Epithelial cell of esophagus (primary cell): ENCODE measurements around the gene ASF1B.
A peak's percentile ranks its signal among the peaks of the same experiment; 100 is the strongest.

ENCODE experiments used
- DNase-seq: peaks from one replicate; pipeline ENCODE4 v3.0.0; 2010; ENCODE audit warnings: low read depth
- H3K4me3 ChIP-seq: 2 replicates; pipeline ENCODE4 v1.5.1; 2011; ENCODE audit warnings: mild to moderate bottlenecking, low read length, control low read depth
- CTCF ChIP-seq: IDR thresholded peaks from 2 replicates; pipeline ENCODE4 v1.5.1; 2011; ENCODE audit warnings: low read depth, mild to moderate bottlenecking, low read length, control low read depth, inconsistent platforms; ENCODE audit not compliant: insufficient read depth; ENCODE audit errors: missing control alignments

The ASF1B gene

DNA sequence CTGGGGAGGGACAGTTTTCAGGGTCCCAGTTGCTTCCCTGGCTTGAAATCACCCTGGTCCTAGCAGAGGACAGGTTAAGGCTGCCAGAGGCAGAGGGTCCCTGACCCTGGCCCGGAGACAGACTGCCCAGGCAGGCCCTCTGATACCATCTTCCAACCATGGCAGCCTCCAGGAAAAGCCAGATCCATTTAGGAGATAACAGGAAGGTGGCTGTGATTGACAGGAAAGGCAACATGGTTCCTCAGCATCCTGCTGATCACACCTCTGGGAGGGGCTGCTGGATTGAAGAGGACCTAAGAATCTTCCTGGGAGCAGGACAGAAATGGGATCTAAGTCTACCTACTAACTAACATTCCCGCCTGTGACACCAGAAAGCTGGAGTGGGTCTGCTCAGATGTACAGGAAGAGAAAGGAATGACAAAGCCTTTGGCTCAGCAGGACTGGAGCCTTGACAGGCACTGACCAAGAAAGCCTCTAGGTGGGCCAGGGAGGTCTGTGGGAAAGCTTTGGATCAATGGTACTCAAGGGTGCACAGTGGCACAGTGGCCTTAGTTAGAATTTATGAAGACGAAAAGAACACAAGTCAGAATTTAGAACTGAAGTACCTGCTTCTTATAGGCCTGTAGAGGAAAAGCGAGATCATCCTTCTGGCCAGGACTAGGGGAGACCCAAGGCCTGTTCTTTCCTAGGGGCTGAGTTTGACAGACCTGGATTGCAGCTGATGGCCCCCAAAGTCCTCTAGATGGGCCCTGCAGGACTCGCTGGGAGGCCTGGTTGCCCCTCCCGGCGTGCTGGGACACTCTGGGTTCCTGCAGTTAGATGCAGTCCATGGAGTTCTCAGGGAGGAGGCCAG, 16.5 kb downstream of the ASF1B start:
- no peak overlapping the region for H3K4me3 ChIP-seq
- no peak for TF ChIP-seq CTCF
- no peak for DNase-seq

DNA sequence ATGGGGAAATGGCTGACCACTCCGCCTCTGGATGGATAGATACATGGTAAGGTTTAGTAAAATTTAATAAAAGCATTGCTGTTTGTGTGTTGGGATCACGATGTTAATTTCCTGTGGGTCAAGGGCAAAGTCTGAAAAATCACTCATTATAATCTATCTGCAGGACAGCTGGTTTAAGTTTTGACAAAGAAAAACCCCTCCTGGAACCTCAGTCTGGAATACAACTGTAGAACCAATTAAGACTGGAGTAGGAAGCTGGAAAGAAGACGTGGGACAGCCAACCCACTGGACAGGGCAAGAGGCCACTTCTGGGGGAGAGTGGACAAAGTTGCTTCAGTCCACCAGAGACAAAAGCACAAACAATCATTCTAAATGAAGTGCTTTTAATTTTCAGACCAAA, 17.2 kb downstream of the ASF1B start:
- no peak for TF ChIP-seq CTCF
- H3K4me3 ChIP-seq: no peak overlapping the region
- no peak for DNase-seq

GRCh38 chr19:14118165-14119051, 18.0 kb downstream of the ASF1B start:
- peak; percentile 69 for DNase-seq
- TF ChIP-seq CTCF: no peak
- peak overlapping the region; percentile 52 for H3K4me3 ChIP-seq

DNA sequence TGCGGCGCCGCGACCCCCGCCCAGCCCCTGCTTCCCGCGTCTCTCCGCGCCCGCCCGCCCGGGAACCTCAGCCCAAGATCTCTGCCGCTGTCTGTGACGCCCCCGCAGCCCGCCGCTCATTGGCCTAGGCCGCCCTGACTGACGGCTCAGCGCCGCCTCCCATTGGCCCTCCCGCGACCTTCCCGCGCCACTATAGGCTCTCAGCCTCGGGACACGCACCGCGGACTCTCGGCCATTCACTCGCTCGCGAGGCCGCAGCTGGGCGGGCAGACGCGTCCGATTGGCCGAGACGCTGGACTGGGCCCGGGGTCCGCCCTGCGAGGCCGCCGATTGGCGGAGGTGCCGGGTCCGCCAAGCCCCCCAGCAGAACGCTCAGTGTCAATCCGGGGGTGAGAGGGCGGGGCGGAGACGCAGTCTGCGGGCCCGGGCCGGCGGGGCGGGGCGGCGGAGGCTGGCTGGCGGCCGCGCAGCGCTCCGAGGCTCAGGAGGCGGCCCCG, 18.7 kb downstream of the ASF1B start, which contains the start of gene PRKACA:
Gene PRKACA, minus strand, starts transcription at position 95 of the 497 bp plus-strand sequence. CDS start 215 bp downstream, outside the sequence.
- no peak for TF ChIP-seq CTCF
- peak within 1 kb of the TSS; percentile 63 for H3K4me3 ChIP-seq
- peak; percentile 100 for DNase-seq

- DNase-seq: no peak
- TF ChIP-seq CTCF: no peak
- peak overlapping the region; percentile 63 for H3K4me3 ChIP-seq
Observed at GRCh38 chr19:14116918-14117578, 19.3 kb downstream of the ASF1B start.

DNA sequence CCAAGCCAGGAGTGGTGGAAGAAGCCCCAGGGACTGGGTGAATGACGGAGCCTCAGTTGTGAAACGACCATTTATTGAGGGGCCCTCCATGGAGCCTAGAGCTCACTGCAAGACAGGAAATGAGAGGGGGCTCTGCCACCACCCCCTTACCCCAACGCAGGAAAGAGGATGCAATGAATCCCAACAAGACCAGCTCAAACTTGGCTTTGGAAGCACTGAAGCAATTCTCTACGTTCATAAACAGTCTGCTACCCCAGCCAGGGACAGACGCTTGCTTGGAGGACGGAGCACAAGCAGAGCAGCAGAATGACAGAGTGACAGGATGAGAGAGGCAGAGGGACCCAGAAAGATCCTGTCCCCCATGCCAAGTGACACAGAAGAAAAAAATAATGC, 19.9 kb downstream of the ASF1B start:
- TF ChIP-seq CTCF: no peak
- DNase-seq: no peak
- H3K4me3 ChIP-seq: peak overlapping the region; percentile 63
